GM18867 (cell line): ENCODE data around the gene RSPRY1.

Experiments
- ATAC-seq: cut with Tn5 transposase; IDR thresholded peaks from one replicate; pipeline ENCODE4 v1.9.1; 2021; ENCODE audit warnings: mild to moderate bottlenecking, moderate library complexity; ENCODE audit not compliant: unreplicated experiment

Gene RSPRY1

DNA sequence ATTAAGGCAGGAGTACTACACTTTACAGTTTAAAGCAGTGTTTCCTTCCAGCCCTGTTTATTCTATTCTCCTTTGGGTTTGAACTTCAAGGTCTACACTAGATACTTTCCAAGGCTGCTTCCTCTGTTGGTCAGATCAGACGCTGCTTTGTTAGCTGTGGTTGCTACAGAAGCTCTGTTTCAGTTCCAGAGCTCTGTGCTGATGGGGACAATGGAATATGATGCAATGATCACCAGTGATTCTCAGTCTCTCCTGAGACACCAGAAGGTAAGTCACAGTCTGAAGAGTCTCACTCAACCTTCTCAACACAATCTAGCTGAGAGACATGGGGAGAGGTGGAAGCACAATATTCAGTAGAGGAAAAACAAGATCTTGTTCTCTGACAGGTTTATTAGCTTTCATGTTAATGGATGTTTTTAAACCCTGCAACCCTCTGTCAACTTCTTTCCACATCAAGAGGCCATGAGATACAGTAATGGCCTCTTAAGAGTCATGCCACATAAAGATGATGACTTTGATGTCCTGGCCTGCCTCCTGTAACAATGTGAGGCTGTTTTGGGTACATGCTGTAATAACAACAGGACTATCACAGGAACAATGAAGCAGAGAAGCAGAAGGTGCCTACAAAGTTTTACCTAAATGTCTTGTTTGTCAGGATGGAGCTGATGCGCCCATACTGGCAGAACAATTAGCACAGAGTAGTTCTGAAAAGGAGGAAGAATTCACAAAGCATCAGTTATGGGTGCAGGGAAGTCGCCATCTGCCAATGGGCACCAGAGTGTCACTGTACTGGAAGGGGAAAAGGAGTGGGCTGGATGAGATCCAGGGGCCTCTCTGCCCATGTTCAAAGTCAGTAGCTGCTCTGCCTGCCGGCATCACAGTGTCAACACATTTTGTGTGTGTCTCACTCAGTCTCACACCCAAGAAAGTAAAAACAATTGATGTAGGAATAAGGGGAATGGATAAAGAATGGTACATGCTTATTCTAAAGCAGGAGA lies 33.7 kb upstream of the RSPRY1 start:
- ATAC-seq = no peak

DNA sequence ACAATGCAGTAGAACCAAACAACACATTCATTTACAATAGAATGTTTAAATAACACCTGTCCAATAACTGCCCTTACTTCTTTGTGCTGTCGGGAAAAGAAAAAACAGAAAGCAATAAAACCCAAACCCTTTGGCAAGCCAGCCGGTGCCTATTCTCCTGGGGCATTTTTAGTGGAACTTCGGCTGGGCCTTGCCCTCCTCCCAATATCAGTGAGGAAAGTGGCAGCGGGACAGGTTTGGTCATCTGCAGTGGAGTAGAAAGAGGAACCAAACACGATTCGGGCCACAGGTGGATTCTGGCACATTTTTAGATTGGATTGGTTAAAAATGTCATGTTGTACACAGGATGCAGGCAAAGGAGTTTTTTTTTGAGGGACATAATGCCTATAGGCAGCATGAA lies 32.3 kb upstream of the RSPRY1 start:
- no peak for ATAC-seq

DNA sequence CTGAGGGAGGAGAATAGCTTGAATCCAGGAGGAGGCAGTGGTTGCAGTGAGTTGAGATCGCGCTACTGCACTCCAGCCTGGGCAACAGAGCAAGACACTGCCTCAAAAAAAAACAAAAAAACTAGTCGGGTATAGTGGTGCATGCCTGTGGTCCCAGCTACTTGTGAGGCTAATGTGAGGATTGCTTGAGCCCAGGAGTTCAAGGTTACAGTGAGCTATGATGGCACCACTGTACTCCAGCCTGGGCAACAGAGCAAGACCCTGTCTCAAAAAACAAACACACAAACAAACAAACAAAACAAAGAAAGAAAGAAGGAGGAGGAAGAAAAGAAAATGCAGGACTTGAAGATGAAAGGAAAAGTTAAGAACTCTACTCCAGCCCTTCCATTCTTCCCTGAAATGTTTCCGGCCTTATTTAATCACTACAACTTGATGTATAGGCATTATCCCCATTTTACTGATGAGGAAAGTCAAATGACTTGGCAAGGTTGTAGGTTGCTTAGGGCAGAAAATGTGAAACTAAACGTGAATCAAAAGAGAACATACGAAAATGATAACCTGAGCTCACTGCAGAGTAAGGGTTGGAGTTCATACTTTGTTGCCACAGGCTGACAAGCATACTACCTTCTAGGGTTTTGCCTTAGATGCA lies 30.3 kb upstream of the RSPRY1 start:
- no peak for ATAC-seq

DNA sequence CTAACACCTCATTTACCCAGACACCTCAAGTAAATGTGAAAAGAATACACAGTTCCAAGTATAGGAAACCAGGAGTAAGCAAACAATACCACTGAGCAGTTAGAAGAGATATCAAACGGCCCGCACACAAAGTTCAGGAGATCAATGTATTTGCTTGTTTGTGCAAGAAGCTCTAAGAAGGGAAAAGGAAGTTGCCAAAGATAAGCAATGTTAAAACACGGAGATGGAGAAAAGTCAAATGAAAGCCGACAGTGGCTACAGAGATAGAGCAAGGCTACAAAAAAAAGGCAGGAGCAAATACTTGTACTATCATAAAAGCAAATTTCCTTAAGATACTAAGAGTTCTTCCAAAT lies 29.8 kb upstream of the RSPRY1 start:
- ATAC-seq = no peak

DNA sequence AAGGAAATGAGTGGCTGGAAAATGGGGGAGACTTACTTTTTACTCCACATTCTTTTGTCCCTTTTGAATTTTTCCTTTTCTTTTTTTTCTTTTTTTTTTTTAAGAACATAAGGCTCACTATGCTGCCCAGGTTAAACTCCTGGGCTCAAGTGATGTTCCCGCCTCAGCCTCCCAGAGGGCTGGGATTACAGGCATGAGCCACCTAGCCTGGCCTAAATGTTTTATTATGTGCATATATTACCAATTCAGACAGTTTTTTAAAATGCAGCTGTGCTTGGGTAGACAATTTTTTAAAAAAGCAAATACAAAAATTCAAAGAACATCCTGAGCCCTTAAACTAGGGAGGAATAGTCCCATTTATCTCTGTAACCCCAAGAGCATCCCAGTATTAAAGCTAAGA lies 28.6 kb upstream of the RSPRY1 start:
- no peak for ATAC-seq

DNA sequence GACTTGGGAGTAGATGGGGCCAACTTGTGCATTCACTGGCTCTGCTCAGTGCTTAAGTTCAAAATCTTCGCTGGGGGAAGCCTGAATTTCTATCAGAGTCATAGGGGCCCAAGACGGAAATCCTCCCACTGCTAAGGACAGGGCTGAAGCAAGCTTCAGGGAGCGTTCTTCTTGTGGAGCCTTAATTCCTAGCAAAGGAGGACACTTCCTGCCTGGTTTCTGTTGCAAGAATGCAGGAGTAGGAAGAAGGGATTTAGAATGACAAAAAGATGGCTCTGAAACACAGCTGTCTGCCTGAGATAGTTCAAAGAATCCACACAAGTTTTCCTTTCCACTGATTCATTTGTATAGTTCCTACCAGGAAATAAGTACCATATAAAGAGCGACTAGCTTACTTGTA lies 26.7 kb upstream of the RSPRY1 start:
- ATAC-seq = no peak

DNA sequence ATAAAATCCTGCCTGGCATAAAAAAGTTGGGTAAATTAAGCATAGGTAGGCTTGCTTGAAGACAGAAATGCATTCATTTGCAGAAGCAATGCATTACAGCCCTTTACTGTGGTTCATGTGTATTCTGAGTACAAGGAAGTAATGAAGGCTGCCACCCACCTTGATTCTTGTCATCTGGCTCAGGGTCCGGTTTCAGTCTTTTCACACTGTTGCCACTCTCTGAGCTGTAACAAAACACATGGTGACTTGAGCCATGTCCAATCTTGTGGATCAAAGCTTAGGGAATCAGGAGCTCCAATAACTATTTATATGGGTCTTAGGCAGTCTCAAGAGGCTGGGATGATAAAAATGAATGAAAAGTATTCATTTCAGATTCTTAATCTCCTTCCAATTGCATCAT lies 22.3 kb upstream of the RSPRY1 start:
- no peak for ATAC-seq

DNA sequence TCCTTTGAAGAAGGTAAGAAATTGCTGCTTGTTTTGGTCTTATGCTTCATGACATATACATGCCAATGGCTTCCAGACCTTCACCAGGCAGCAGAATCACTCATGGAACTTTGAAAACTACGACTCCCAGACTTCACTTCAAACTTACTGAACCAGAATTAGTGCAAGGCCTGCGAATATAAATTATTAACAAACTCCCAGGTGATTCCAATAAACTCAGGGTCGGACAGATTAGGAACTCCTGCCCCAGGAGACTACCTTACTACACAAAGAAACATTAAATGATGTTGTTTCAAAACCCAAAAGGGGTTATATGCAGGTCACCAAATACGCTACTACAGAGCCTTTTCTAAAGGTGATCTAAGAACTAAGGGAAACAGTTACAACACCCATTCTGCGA lies 20.6 kb upstream of the RSPRY1 start:
- no peak for ATAC-seq

DNA sequence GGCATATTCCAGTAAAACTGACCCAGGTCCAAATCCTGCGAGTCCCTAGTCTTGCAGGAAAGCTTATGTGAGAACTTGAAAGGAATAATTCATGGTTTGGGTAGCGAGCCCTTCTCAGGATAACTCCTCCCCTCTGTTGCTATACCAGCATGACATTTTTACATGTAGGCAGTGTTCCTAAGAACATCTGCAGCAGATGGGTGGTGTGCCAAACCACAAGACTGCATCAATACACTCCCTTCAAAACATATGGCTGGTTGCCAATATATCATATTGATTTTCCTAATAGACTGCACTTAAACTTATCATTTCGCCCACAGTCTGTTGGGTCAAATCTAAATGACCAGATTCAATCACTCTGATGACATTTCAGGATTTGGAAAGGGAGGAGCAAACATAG lies 20.2 kb upstream of the RSPRY1 start:
- ATAC-seq = no peak

DNA sequence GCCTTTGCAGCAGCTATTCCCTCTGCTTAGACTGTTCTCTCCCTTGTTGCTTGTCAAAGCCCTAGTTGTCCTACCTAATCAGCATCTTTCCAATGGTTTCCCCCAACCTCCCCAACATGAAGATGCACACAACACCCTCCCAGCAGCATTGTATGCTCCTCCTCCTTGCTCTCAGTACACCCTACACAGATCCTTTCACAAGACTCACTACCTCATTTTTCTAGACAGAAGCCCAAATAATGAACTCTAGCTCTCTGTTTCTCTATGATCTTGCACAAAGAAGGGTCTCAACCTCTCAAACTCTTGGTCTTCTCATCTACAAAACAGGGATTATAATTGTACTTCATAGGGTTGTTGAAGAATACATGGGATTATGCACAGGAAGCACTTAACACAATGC lies 19.7 kb upstream of the RSPRY1 start:
- ATAC-seq = no peak

DNA sequence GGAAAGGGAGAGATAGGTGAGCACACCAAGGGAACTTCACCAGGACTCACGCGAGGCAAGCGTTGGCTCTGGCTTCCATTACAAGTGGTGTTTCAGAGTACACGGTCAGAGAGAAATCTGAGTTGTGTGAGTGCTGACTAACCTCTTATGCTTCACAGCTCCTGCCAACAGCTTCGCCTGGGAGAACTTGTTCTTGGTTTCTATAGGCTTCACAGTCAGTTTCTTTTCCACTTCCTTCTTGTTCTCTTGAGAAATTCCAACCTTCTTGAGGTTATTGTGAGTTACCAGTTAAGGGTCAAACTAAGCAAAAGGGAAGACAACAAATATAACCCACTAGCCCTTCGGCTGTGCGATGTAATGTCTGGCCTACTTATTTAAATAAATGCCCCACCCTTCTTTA lies 19.2 kb upstream of the RSPRY1 start:
- ATAC-seq = no peak

DNA sequence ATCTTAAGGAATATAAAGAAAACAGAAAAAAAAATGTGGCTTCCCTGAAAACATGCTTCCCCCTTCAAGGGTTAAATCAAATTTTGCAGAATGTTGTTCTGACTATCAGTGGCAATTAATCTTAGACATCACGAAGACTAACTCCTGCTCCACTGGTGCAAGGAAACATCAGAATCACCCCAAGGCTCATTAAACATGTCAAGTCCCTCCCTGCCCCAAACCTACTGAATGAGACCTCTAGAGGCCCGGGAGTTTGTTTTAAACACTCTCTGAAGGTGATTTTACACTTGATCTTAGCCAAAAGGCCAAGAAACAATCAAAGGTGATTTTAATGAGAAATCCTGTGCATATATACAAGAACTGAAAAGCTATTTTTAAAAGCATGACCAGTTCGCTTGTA lies 18.6 kb upstream of the RSPRY1 start:
- no peak for ATAC-seq

DNA sequence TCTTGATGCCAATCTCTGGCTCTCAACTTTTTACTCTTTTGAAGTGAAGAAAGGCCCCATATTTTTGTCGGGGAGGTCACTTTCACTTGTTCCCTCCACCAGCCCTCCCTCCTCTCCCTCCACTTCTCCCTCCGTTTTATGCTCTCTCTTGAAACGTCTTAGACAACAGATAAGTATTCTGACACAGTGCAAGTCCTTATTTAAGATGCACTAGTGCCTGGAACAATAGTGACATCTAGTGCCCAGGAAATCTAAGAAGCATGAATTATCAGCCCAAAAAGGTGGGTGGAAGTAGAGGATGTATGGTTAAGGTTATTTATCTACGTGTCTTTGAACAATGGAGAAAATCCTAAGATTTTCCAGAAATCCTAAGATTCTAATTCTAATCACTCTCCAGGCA lies 18.2 kb upstream of the RSPRY1 start:
- no peak for ATAC-seq

DNA sequence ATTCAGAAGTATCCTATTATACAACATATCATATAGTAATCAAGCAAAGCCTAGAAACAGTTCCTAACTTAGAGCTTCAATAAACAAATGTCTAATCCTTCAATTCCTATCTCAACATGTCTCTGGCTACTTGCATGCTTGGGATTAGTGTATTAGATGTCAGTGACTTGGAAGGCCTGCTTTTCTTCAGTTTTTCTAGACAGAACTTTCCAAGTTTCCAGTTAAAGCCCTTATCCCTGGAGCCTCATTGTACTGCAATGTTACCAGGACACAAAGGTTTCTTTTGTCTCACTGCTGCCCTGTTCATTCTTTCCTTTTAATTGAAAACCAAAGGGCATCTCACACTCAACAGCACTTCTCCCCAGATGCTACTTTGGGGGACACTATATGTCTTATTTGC lies 16.8 kb upstream of the RSPRY1 start:
- no peak for ATAC-seq

DNA sequence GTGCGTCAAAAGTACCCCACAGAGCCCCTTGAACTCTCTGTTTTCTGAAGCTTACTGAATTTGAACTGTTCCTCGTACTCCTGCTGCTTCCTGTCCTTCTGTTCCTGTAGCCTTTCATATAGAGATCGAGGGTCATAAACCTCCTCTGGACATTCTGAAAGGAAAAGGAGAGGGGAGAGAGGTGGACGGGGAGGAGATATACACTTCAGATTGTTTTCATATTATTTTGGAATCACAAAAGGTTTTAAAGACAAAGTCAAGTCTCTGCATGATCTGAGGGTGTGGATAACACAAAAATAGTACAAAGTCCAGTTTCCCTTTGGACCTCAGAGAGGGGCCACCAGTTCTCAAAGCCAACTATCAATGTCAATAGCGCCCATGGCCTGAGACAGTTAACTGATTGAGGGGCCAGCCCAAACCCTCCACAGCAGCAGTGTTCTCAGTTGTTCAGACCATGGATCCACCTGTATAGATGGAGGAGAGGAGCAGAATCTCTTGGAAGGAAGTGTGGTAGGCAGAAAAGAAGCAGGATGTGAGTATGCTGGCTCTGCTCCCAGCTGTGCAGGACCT lies 13.3 kb upstream of the RSPRY1 start:
- no peak for ATAC-seq

DNA sequence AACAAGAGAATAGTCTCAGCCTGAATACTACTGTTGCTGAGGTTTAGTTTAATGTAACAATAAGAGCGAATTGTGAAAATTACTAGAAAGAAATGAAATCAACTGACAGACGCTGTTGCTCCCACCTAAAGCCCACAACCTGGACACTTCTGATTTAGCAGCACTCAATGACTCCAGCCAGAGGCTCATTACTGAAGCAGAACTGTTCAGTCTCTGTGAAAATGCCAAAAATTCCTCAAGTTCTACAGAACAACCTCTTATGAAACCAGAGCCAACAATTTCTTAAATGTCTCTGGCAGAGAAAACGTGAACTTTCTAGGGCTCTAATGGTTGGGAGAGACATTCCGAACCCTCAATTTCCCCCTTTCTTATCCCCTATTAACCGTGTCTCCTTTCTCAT lies 10.2 kb upstream of the RSPRY1 start:
- no peak for ATAC-seq

DNA sequence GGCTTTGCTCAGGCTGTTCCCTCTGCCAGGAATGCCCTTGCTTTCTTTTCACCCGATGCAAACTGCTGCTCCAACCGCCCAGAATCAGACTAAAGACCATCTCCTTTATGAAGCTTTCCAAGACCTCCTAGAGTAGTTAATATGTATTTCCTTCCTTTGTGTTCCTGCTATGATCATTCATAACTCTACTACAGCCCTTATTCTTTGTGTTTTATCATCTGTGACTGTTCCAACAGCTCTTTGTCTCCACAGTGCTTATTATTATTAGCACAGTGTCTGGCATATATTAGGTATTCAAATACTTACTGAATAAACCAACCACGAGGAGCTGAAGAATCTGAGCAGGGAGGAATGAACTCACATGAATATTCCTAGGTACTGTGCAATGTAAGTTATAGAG lies 7.9 kb upstream of the RSPRY1 start:
- ATAC-seq = no peak

DNA sequence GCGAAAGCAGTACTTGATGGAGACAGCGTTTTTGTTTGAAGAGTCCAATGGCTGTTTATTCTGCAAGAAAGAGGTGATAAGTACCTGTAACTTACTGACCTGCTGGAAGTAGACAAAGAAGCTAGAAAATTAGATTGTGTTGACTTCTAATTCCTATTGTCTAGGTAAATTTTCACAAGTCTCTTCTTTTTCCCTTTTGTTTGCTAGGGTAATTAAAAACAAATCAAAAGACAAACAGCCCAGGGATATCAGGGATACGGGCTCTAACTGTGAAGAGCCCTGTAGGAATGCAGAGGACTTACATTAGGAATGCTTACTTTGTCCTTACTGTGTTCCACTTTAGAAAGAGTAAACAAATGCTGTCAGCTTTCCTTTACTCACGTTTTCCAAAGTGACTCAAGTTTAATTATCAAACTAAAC lies 7.3 kb upstream of the RSPRY1 start:
- no peak for ATAC-seq

DNA sequence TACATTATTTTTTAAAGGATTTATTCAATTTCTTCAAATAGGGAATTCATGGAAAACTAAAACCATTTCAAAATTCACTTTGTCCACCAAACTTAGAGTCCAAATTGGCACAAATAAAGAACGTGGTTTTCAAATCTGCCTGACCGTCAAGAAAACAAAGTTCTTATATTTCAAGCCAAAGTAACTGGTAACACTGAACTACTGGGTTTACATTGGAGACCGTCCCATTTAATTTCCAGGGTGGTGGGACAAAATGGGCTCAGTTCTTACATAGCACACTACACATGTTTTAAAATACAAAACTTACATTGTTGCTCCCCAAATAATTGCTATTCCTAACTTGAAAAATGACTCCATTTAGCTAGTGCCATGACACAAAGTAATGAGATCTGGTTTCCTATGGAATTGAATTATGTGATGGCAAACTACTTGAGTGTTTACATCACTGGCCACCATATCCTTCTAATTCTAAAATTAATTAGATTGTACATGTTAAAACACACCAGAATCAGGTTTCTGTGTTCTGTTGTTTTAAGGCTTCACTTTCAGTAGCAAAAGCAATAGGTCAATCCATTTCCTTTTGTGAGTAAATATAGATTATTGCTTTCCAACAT lies 6.8 kb upstream of the RSPRY1 start:
- ATAC-seq = no peak

DNA sequence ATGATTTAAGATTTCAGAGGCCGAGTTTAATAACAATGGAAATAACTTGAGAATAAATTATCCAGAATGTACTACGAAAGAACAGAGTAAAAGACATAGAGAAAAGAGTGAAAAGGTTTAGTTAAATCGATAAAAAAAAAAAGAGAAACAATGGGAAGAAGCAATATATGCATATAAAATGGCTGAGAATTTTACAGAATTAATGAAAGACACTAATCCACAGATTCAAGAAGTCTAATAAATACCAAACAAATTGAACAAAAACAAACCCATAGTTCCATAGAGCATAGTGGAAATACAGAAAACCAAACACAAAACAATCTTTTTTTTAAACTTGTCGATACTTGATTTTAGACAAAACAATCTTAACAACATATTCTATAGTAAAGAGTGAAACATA lies 2.0 kb upstream of the RSPRY1 start:
- no peak for ATAC-seq

DNA sequence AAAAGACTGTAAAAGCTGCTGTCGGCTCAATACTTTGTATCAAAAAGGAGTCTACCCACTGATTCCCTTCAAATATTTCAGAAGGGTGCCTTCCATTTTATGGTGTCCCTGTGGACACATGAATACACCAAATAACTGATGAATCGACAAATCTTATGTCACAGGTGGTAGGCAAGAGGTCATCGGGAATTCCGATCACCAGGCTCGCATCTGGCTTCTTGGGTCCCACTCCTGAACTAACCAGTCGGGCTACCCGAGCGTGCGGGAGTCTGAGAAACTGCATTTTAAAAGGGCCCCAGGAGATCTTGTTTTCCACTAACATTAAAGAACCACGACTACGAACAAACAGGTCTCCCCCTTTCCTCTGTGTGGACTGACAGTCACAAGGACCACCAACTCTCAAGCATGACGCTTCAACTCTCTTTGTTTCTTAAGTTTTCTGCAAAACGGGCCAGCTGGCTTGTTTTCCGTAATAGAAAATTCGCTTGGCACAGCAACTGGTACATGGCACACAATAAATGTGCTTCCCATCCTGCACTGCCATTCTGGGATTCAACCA lies 1.2 kb upstream of the RSPRY1 start:
- no peak for ATAC-seq
